B cell (primary cell): ENCODE measurements around the gene ARHGEF19.

Source experiments
- EZH2 ChIP-seq: IDR thresholded peaks from 2 replicates; pipeline ENCODE4 v1.6.1; 2012; ENCODE audit warnings: borderline replicate concordance, low read depth, mild to moderate bottlenecking, moderate library complexity, low read length; ENCODE audit not compliant: insufficient read depth, poor library complexity, severe bottlenecking
- TF ChIP-seq, protein P1 (sequence below): fragments of 200-600 bp; IDR thresholded peaks from one replicate; pipeline ENCODE4 v1.8.0; 2022; ENCODE audit warnings: antibody characterized with exemption, mild to moderate bottlenecking

- TF ChIP-seq, protein P1, sequence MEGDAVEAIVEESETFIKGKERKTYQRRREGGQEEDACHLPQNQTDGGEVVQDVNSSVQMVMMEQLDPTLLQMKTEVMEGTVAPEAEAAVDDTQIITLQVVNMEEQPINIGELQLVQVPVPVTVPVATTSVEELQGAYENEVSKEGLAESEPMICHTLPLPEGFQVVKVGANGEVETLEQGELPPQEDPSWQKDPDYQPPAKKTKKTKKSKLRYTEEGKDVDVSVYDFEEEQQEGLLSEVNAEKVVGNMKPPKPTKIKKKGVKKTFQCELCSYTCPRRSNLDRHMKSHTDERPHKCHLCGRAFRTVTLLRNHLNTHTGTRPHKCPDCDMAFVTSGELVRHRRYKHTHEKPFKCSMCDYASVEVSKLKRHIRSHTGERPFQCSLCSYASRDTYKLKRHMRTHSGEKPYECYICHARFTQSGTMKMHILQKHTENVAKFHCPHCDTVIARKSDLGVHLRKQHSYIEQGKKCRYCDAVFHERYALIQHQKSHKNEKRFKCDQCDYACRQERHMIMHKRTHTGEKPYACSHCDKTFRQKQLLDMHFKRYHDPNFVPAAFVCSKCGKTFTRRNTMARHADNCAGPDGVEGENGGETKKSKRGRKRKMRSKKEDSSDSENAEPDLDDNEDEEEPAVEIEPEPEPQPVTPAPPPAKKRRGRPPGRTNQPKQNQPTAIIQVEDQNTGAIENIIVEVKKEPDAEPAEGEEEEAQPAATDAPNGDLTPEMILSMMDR: no peak
- TF ChIP-seq EZH2: no peak
These were observed 4.8 kb upstream of the ARHGEF19 start for GRCh38 chr1:16217061-16217785.
